Neural cell (in vitro differentiated cells): Measurements from ENCODE around the gene TAF11L3. TPM values are rescaled to one million over a fixed set of nuclear protein-coding genes. Genes with fewer than 3 reads are reported as not detected.
"Not testable (repeated sequence)": the region's sequence is repeated elsewhere in the genome, so short reads cannot be mapped to it uniquely, and the experiment has no call there.

Source experiments
- H2AFZ ChIP-seq: fragments of 200-600, 300-800 bp; sonication (generic), shearing (Covaris generic); 2 replicates; pipeline ENCODE4 v1.6.0; 2014; ENCODE audit warnings: low read depth, mild to moderate bottlenecking, antibody characterized with exemption, low read length, moderate library complexity
- H3F3A ChIP-seq: fragments of 200-600 bp; shearing (Covaris generic); 2 replicates; pipeline ENCODE4 v1.6.1; 2016; ENCODE audit warnings: mild to moderate bottlenecking, moderate library complexity, mixed read lengths, antibody characterized with exemption, low read length; ENCODE audit not compliant: insufficient read depth, poor library complexity, severe bottlenecking
- H3K27ac ChIP-seq: fragments of 200-600, 300-800 bp; sonication (generic), shearing (Covaris generic); 2 replicates; pipeline ENCODE4 v1.5.1; 2014; ENCODE audit warnings: mild to moderate bottlenecking, low read length, moderate library complexity
- H3K27me3 ChIP-seq: fragments of 300-800, 200-600 bp; sonication (generic), shearing (Covaris generic); 2 replicates; pipeline ENCODE4 v1.6.0; 2014; ENCODE audit warnings: mild to moderate bottlenecking, low read depth, low read length, moderate library complexity; ENCODE audit not compliant: insufficient read depth
- H3K36me3 ChIP-seq: fragments of 300-800, 200-600 bp; sonication (generic), shearing (Covaris generic); 2 replicates; pipeline ENCODE4 v1.5.1; 2014; ENCODE audit warnings: mild to moderate bottlenecking, antibody characterized with exemption, low read length, moderate library complexity; ENCODE audit not compliant: insufficient read depth
- H3K4me2 ChIP-seq: fragments of 300-800, 200-600 bp; sonication (generic), shearing (Covaris generic); 2 replicates; pipeline ENCODE4 v1.6.0; 2014; ENCODE audit warnings: mild to moderate bottlenecking, low read length
- H3K4me3 ChIP-seq: fragments of 300-800, 200-600 bp; sonication (generic), shearing (Covaris generic); 2 replicates; pipeline ENCODE4 v1.5.1; 2014; ENCODE audit warnings: mild to moderate bottlenecking, low read length, moderate library complexity
- H3K79me2 ChIP-seq: fragments of 200-600 bp; shearing (Covaris generic); replicated peaks from 2 replicates; pipeline ENCODE4 v1.6.0; 2014; ENCODE audit warnings: mild to moderate bottlenecking, low read length, moderate library complexity; ENCODE audit not compliant: insufficient read depth
- H3K9ac ChIP-seq: fragments of 300-800, 200-600 bp; sonication (generic), shearing (Covaris generic); 2 replicates; pipeline ENCODE4 v1.6.1; 2016; ENCODE audit warnings: mild to moderate bottlenecking, low read length, mixed read lengths
- H3K9me2 ChIP-seq: fragments of 200-600 bp; shearing (Covaris generic); 2 replicates; pipeline ENCODE4 v1.6.1; 2016; ENCODE audit warnings: mild to moderate bottlenecking, low read length, mixed read lengths; ENCODE audit not compliant: insufficient read depth
- H3K9me3 ChIP-seq: fragments of 200-600, 300-800 bp; sonication (generic), shearing (Covaris generic); 2 replicates; pipeline ENCODE4 v1.6.1; 2016; ENCODE audit warnings: mild to moderate bottlenecking, mixed run types, low read length, moderate library complexity, mixed read lengths
- H4K20me1 ChIP-seq: fragments of 200-600 bp; shearing (Covaris generic); 2 replicates; pipeline ENCODE4 v1.6.1; 2016; ENCODE audit warnings: mild to moderate bottlenecking, mixed run types; ENCODE audit not compliant: insufficient read depth
- polyA plus RNA-seq: library from polyadenylated mRNA; depleted of rRNA; stranded (reverse); fragments of >200 nt; gene quantifications from 2 replicates; pipeline ENCODE4 v1.2.3, GENCODE V29; 2014
- small RNA-seq, 3 experiments: library from RNA; depleted of rRNA; stranded (forward); fragments of <200 nt; gene quantifications; one replicate each; pipeline ENCODE3, GENCODE V24; 2012

Gene TAF11L3
- polyA plus RNA-seq, 1 donor from 2014 or later, result not detected

- not testable (repeated sequence) for H2AFZ ChIP-seq, H3K79me2 ChIP-seq, H3K9ac ChIP-seq, H3K9me2 ChIP-seq, H3K4me2 ChIP-seq, H3K4me3 ChIP-seq, H3K27me3 ChIP-seq, H3K9me3 ChIP-seq, H3F3A ChIP-seq, H3K27ac ChIP-seq, H3K36me3 ChIP-seq, H4K20me1 ChIP-seq
These were observed 641 bp upstream of the TAF11L3 start for GRCh38 chr5:17517526-17517925.

DNA sequence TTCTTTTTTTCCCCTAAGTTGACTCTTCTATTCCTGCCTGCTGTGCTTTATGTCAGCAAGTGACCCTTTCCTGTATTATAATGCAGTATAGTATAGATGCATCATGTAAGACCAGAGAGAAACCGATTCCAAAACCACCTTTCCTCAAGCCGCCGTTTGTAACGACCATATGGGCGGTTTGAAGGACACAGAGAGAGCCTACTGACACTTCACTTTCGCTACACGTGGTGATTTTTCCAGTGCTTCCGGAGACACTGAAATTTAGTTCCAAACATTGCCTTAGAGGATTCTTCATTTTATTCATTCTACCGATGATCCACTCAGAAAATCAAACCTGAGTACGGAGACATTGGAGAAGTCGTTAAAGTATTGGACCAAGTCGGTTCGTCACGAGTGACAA, 1.3 kb downstream of the TAF11L3 start:
- H4K20me1 ChIP-seq, H3K27ac ChIP-seq, H3K9me2 ChIP-seq, H3K79me2 ChIP-seq, H3K4me2 ChIP-seq, H3K36me3 ChIP-seq, H2AFZ ChIP-seq, H3K9me3 ChIP-seq, H3K9ac ChIP-seq, H3K27me3 ChIP-seq, H3K4me3 ChIP-seq, H3F3A ChIP-seq: not testable (repeated sequence)

GRCh38 chr5:17521501-17521900, 3.3 kb downstream of the TAF11L3 start, which contains the start of gene TAF11L4:
Gene TAF11L4 (plus strand): TSS chr5:17521801.
- not testable (repeated sequence) for H2AFZ ChIP-seq, H3K36me3 ChIP-seq, H3K79me2 ChIP-seq, H3F3A ChIP-seq, H3K4me2 ChIP-seq, H3K9me2 ChIP-seq, H3K9ac ChIP-seq, H3K27ac ChIP-seq, H4K20me1 ChIP-seq, H3K27me3 ChIP-seq, H3K9me3 ChIP-seq, H3K4me3 ChIP-seq

DNA sequence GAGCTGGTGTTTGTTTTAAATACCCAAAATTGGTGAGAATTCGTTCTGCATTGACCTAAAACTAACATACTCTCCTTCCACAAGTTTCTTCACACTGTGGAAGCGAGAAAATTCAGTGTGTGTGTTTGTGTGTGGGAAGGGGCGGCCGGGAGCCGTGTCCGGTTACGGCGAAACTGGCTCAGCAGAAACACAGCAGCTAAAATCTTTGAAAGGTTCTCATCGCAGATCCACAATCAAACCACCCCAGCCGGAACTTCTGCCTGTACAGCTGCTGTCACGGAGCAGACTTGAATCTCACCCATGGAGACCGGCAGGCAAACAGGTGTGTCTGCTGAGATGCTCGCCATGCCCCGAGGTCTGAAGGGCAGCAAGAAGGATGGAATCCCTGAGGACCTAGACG, 6.8 kb downstream of the TAF11L3 start, which contains the start of gene TAF11L5:
TSS of gene TAF11L5 (plus strand) at position 301 of the 400 bp plus-strand sequence.
- H2AFZ ChIP-seq, H3K9me2 ChIP-seq, H3K9ac ChIP-seq, H3K79me2 ChIP-seq, H3K27ac ChIP-seq, H3K27me3 ChIP-seq, H3K4me3 ChIP-seq, H3K4me2 ChIP-seq, H3K36me3 ChIP-seq, H3K9me3 ChIP-seq, H4K20me1 ChIP-seq, H3F3A ChIP-seq: not testable (repeated sequence)

DNA sequence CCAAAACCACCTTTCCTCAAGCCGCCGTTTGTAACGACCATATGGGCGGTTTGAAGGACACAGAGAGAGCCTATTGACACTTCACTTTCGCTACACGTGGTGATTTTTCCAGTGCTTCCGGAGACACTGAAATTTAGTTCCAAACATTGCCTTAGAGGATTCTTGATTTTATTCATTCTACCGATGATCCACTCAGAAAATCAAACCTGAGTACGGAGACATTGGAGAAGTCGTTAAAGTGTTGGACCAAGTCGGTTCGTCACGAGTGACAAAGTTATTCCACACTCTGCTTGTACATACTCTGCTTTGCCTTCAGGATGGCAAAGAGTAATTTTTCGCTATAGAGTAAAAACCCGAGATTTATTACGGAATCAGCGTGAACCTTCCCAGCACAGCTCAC, 8.3 kb downstream of the TAF11L3 start:
- H3K27ac ChIP-seq, H2AFZ ChIP-seq, H3K9me2 ChIP-seq, H3K9me3 ChIP-seq, H3K36me3 ChIP-seq, H4K20me1 ChIP-seq, H3K9ac ChIP-seq, H3K27me3 ChIP-seq, H3F3A ChIP-seq, H3K4me2 ChIP-seq, H3K79me2 ChIP-seq, H3K4me3 ChIP-seq: not testable (repeated sequence)

GRCh38 chr5:17528369-17528768, 10.2 kb downstream of the TAF11L3 start, which contains the start of gene TAF11L6:
Gene TAF11L6 (plus strand): TSS chr5:17528669.
- H3K9me3 ChIP-seq, H3K9ac ChIP-seq, H2AFZ ChIP-seq, H4K20me1 ChIP-seq, H3K9me2 ChIP-seq, H3K27ac ChIP-seq, H3F3A ChIP-seq, H3K36me3 ChIP-seq, H3K4me3 ChIP-seq, H3K79me2 ChIP-seq, H3K4me2 ChIP-seq, H3K27me3 ChIP-seq: not testable (repeated sequence)

Small RNA genes within 50 kb of the gene (small RNA-seq; reads per million reads assigned to genes)
- gene AC106774.3, result 0 reads per million in 3 experiments

Other genes with a start within 250 kb of the TAF11L3 start
- gene TAF11L2, start 20.1 kb upstream of the TAF11L3 start, polyA plus RNA-seq, result not detected in 2 replicates
- gene TAF11L4, start 3.4 kb downstream of the TAF11L3 start, polyA plus RNA-seq, result not detected in 2 replicates
- gene TAF11L5, start 6.9 kb downstream of the TAF11L3 start, polyA plus RNA-seq, result not detected in 2 replicates
- gene TAF11L6, start 10.3 kb downstream of the TAF11L3 start, polyA plus RNA-seq, result not detected in 2 replicates
- gene TAF11L7, start 67.4 kb downstream of the TAF11L3 start, polyA plus RNA-seq, result not detected in 2 replicates
- gene TAF11L8, start 72.6 kb downstream of the TAF11L3 start, polyA plus RNA-seq, result not detected in 2 replicates
- not detected in 2 replicates for gene TAF11L9, start 76.0 kb downstream of the TAF11L3 start, polyA plus RNA-seq
- not detected in 2 replicates for gene TAF11L10, start 79.5 kb downstream of the TAF11L3 start, polyA plus RNA-seq
- not detected in 2 replicates for gene TAF11L11, start 85.8 kb downstream of the TAF11L3 start, polyA plus RNA-seq
- gene TAF11L12, start 92.0 kb downstream of the TAF11L3 start, polyA plus RNA-seq, result not detected in 2 replicates
- gene TAF11L13, start 113.7 kb downstream of the TAF11L3 start, polyA plus RNA-seq, result not detected in 2 replicates
- not detected in 2 replicates for gene TAF11L14, start 116.1 kb downstream of the TAF11L3 start, polyA plus RNA-seq